Neural crest cell (in vitro differentiated cells): ENCODE data around the gene GRK5. TPM values are rescaled to one million over a fixed set of nuclear protein-coding genes. Genes with fewer than 3 reads are reported as not detected.

ENCODE experiments used
- DNase-seq: peaks from one replicate; pipeline ENCODE4 v3.0.0; 2021; ENCODE audit warnings: low read depth, mixed read lengths, low spot score
- H3K27ac Mint-ChIP-seq: one replicate; pipeline ENCODE4 v1.8.0; 2021; ENCODE audit warnings: mild to moderate bottlenecking, mixed read lengths; ENCODE audit not compliant: unreplicated experiment
- H3K27me3 Mint-ChIP-seq: 2 replicates; pipeline ENCODE4 v1.8.0; 2021; ENCODE audit warnings: low read depth, mild to moderate bottlenecking, mixed read lengths
- H3K36me3 Mint-ChIP-seq: 2 replicates; pipeline ENCODE4 v1.8.0; 2021; ENCODE audit warnings: low read depth, mild to moderate bottlenecking, mixed read lengths
- H3K4me1 Mint-ChIP-seq: 2 replicates; pipeline ENCODE4 v1.8.0; 2021; ENCODE audit warnings: mixed read lengths
- H3K4me3 Mint-ChIP-seq: one replicate; pipeline ENCODE4 v1.8.0; 2021; ENCODE audit warnings: mild to moderate bottlenecking, mixed read lengths
- H3K9me3 Mint-ChIP-seq: 2 replicates; pipeline ENCODE4 v1.8.0; 2021; ENCODE audit warnings: mixed read lengths
- total RNA-seq: library from RNA; stranded (reverse); gene quantifications from 2 replicates; pipeline ENCODE4 v1.2.1, GENCODE V29; 2021
- TF ChIP-seq, protein P1 (sequence below): fragments of 200-600 bp; sonication (generic); conservative IDR thresholded peaks from 2 replicates; pipeline ENCODE4 v1.5.0; 2021; ENCODE audit warnings: antibody characterized with exemption, mild to moderate bottlenecking

GRK5 gene
- total RNA-seq, 1 donor from 2014 or later = 13.5 TPM

DNA sequence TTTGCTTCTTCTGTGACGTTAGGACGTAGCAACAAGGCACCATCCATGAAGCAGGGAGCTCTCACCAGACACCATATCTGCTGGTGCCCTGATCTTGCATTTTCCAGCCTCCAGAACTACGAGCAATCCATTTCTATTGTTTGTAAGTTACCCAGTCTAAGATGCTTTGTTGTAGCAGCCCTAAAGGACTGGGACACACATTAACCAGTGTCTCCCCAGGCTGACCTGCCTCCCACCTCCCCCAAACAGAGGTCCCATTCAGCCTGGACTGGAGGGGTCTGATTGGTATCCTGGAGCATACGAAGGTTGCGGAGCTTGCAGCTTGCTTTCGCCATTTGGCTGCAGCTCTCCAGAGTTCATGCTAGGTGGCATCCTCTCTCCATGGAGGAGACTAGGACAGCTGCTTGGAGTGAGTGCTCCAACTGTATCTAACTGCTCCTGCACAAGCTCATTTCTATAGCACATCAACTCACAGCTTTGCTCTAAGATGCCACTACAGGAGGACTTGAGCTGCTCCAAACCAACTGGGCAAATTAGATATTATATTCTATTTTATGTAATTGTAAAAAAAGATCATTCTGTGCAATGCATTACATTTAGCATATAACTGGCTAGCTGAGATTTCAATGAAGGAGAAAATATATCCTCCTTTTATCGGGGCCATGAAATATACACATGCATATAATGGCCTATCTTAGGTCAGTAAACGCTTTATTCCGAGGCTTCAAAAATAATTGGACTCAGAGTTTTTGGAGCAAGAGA is 8.0 kb upstream of the GRK5 start:
- Mint-ChIP-seq H3K27ac (no peak overlapping the region), H3K9me3 (no peaks in the 10 kb centered on the region), H3K4me3 (no peak overlapping the region), H3K36me3 (no peaks in the 10 kb centered on the region), H3K4me1 (peaks cover 26% of the 10 kb centered on the region), H3K27me3 (no peaks in the 10 kb centered on the region)
- peak; percentile 51 for DNase-seq
- TF ChIP-seq, protein P1, sequence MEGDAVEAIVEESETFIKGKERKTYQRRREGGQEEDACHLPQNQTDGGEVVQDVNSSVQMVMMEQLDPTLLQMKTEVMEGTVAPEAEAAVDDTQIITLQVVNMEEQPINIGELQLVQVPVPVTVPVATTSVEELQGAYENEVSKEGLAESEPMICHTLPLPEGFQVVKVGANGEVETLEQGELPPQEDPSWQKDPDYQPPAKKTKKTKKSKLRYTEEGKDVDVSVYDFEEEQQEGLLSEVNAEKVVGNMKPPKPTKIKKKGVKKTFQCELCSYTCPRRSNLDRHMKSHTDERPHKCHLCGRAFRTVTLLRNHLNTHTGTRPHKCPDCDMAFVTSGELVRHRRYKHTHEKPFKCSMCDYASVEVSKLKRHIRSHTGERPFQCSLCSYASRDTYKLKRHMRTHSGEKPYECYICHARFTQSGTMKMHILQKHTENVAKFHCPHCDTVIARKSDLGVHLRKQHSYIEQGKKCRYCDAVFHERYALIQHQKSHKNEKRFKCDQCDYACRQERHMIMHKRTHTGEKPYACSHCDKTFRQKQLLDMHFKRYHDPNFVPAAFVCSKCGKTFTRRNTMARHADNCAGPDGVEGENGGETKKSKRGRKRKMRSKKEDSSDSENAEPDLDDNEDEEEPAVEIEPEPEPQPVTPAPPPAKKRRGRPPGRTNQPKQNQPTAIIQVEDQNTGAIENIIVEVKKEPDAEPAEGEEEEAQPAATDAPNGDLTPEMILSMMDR = peak; percentile 75

DNA sequence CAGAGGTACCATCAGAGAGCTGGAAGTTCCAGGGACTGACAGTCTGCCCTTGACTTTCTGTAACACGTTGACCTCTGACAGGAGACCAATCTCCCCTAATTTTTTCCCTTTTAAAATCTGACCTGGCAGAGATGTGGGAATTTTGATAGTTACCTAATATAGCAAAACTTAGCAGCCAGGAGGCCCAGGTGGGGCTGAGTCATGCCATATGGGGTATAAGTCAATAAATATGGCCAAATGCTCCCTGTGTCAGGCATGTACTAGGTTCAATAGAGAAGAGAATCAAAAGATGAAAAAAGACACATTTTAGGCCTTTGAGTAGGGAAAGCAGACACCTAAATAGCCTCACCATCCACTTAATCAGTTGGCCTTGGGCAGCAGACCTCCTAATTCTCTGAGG is 6.1 kb upstream of the GRK5 start:
- Mint-ChIP-seq H3K27ac (no peak overlapping the region), H3K9me3 (no peaks in the 10 kb centered on the region), H3K36me3 (no peaks in the 10 kb centered on the region), H3K27me3 (no peaks in the 10 kb centered on the region), H3K4me1 (peaks cover 36% of the 10 kb centered on the region), H3K4me3 (no peak overlapping the region)
- TF ChIP-seq, protein P1 = no peak
- no peak for DNase-seq

DNA sequence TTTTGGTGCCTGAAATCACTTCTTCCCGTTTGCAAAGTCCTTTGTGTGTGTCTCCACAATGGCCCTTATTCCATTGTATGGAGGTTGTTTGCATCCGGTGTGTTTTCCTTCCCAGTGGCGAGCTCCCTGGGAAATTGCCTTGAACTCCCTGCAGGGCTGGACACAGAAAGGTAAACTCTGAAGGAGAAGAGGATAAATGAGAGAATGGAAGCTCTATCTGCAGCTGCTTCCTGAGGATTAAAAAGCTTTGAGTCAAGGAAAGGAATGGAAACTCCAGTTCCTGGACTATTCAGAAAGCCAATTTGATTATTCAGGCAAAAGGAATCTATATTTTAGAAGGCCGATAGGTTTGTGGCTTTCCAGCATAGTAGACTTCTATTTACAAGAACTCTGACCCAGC is 4.4 kb upstream of the GRK5 start:
- TF ChIP-seq, protein P1 = no peak
- H3K9me3 Mint-ChIP-seq = no peaks in the 10 kb centered on the region
- peak overlapping the region; percentile 49 for H3K4me3 Mint-ChIP-seq
- peak overlapping the region; percentile 24 for H3K27ac Mint-ChIP-seq
- peaks cover 41% of the 10 kb centered on the region for H3K4me1 Mint-ChIP-seq
- H3K36me3 Mint-ChIP-seq = no peaks in the 10 kb centered on the region
- no peaks in the 10 kb centered on the region for H3K27me3 Mint-ChIP-seq
- no peak for DNase-seq

DNA sequence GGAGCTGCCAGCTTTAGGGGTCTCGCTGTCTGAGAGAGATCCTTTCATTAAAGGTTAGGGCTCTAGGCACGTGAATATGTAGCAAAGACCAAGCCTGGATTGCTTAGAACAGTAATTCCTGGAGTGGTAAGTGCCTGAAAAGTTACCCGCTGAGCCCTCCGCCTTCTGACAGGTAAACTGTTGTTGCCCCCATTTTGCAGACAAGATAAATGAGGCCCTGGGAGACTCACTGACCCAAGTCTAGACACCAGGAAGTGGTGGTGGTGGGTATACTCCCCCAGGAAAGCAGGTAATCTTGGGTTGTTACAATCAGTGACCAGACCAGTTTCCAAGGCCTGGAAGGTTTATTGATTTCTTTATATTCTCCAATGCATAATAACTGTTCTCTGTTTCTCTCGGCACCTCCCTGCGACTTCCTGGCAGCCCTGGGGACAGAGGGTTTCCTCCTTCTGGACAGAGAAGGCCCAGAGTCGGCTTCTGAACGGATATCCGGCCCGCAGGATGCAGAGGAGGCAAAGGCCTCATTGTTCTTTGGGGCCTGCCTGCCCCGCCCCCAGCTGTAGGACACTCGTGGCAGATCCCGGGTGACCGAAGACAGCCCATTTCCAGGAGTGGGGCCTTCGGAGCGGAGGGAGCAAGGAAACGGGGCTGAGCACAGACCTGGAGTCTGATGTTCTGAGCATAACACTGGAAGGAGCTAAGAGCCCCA is 1.3 kb upstream of the GRK5 start:
- Mint-ChIP-seq H3K27ac (peak overlapping the region; percentile 98), H3K4me1 (peaks cover 57% of the 10 kb centered on the region), H3K9me3 (no peaks in the 10 kb centered on the region), H3K27me3 (no peaks in the 10 kb centered on the region), H3K4me3 (peak overlapping the region; percentile 94), H3K36me3 (no peaks in the 10 kb centered on the region)
- DNase-seq = peak; percentile 50
- TF ChIP-seq, protein P1 = no peak

DNA sequence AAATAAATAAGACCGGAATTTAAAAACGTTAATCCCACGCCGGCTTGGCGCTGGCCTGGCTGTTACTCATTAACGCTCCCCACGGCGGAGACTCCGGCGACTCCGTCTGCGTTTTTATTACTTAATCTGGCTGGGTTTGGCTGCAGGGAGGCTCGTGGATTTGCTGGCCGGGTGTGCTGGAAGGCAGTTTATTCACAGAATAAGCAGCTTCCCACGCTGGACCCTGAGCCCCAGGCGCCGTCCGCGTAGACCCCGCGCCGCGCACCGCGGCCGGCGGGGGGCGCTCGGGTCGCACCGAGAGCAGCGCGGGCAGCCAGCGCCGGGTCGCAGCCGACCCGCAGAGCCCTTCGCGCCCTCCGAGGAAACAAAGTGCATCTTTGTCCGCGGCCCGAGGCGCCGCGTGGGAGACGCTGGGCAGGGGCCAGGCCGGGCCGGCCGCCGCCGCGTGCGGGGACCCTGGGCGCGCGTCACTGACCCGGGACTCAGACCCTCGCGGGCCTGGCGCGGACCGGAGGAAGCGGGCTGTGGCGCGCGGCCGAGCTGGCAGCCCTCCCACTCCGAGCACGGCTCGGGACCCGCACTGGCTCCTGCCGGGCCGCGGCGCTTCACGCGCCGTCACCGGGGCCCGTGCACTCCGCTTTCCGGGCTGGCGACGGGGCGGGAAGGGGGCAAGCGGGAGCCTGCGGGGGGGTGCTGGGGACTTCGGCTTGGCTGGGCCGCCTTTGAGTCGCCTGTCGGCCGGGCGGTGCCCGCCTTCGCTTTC is 587 bp upstream of the GRK5 start:
- Mint-ChIP-seq H3K36me3 (no peaks in the 10 kb centered on the region), H3K4me1 (peaks cover 64% of the 10 kb centered on the region)
- DNase-seq = peak; percentile 77

More for the DNA sequence above, 587 bp upstream of the GRK5 start:
- peak overlapping the region; percentile 94 for H3K4me3 Mint-ChIP-seq
- peak overlapping the region; percentile 98 for H3K27ac Mint-ChIP-seq
- TF ChIP-seq, protein P1 = peak; percentile 86
- H3K9me3 Mint-ChIP-seq = no peaks in the 10 kb centered on the region
- H3K27me3 Mint-ChIP-seq = no peaks in the 10 kb centered on the region
